Psoas muscle (tissue), 8 donors: ENCODE results near the gene RNF34. TPM values are rescaled to one million over a fixed set of nuclear protein-coding genes. Genes with fewer than 3 reads are reported as not detected.
A peak's percentile ranks its signal among the peaks of the same experiment; 100 is the strongest.

Source experiments
- ATAC-seq, 4 donors: fragments of 200-7000 bp; cut with Tn5 transposase; one replicate each; pipeline ENCODE4 v1.9.1; 2020; ENCODE audit warnings: moderate library complexity in 3 of 4, mild to moderate bottlenecking in 2 of 4
- DNase-seq, 2 donors: peaks; one replicate each; pipeline ENCODE4 v3.0.0-alpha.2; 2020
- H3K27ac ChIP-seq: fragments of 200-600 bp; one replicate; pipeline ENCODE4 v1.8.0; 2022
- H3K27me3 ChIP-seq, 3 donors: fragments of 200-600 bp in 1 of 3; one replicate each; pipeline versions ENCODE4 v1.6.1 to v1.8.0; 2013 to 2022; ENCODE audit warnings: low read length in 2 of 3, mild to moderate bottlenecking in 2 of 3, moderate library complexity in 1 of 3; ENCODE audit not compliant: insufficient read depth in 3 of 3
- H3K36me3 ChIP-seq, 2 donors: fragments of 200-600 bp in 1 of 2; one replicate each; pipeline versions ENCODE4 v1.6.1 to v1.8.0; 2013 to 2022; ENCODE audit warnings: low read depth in 1 of 2, mild to moderate bottlenecking in 1 of 2, moderate library complexity in 1 of 2; ENCODE audit not compliant: insufficient read depth in 1 of 2
- H3K4me1 ChIP-seq: fragments of 200-600 bp; one replicate; pipeline ENCODE4 v1.8.0; 2022
- H3K4me3 ChIP-seq: fragments of 200-600 bp; one replicate; pipeline ENCODE4 v1.8.0; 2022; ENCODE audit warnings: mild to moderate bottlenecking
- H3K9me3 ChIP-seq: fragments of 200-600 bp; one replicate; pipeline ENCODE4 v1.8.0; 2022
- CTCF ChIP-seq: fragments of 200-600 bp; IDR thresholded peaks from one replicate; pipeline ENCODE4 v1.8.0; 2022; ENCODE audit warnings: antibody characterized with exemption
- WGBS, 3 donors: extraction: QIAGEN DNeasy Blood & Tissue Kit; methylation state at CpG; one replicate each; pipeline versions ENCODE4 v1.1.6 to v1.1.7; 2013; 5-methylcytosine and 5-hydroxymethylcytosine counted together
- intact Hi-C, 2 donors: fragments of 100-400 bp; cut with DNase I; formaldehyde crosslinking; loops; one replicate each; pipeline versions ENCODE4 v1.11.0 to v1.14.2; 2022
- long read RNA-seq, 2 donors: library from polyadenylated mRNA; unstranded; transcript quantifications; one replicate each; pipeline ENCODE4 v2.0.0, GENCODE V29; 2021
- polyA plus RNA-seq, 3 donors: library from polyadenylated mRNA; stranded (reverse); fragments of 200-250 nt; gene quantifications; one replicate each; pipeline ENCODE4 v1.2.3, GENCODE V29; 2013
- total RNA-seq, 4 donors: library from RNA; stranded (reverse); fragmentation: NEBNext Ultra II Directional in 2 of 4; extraction: Animal tissue kit (Norgen Biotek cat#: 25700) in 2 of 4; gene quantifications; one replicate each; pipeline versions ENCODE4 v1.2.1 to v1.2.4, GENCODE V29; 2021 to 2023
- donor health status: healthy with polysubstance abuse.
- donor health status: DM: no; HTN: no; CAD: no; lungs with moderate emphysema.
- donor health status: Bipolar disorder and iron deficiency.
- donor health status: healthy.
- donor health status: DM: yes; HTN: yes; CAD: no.
- donor health status: DM: no; HTN: no; CAD: no.
- donor health status: DM: no; HTN: no; CAD: no.
- donor health status: DM: yes; HTN: yes; CAD: no.

RNF34 gene
- 10 to 100 TPM; 21.3 to 53.3 (median 47.4) TPM for total RNA-seq
- polyA plus RNA-seq, result 10 to 100 TPM; 12.8 to 43.3 (median 25.3) TPM
- long read RNA-seq, donor 1, partial matches to known transcripts, result 2 of 7 reads
- long read RNA-seq, donor 1, other reads (novel, unspliced or antisense), result 2 of 7 reads
- long read RNA-seq, donor 2, transcript RNF34-201 (6 exons, 2,066 nt), result major isoform, 24 of 41 reads
- long read RNA-seq, donor 2, partial matches to known transcripts, result 3 of 41 reads
- long read RNA-seq, donor 2, other reads (novel, unspliced or antisense), result 12 of 41 reads

DNA sequence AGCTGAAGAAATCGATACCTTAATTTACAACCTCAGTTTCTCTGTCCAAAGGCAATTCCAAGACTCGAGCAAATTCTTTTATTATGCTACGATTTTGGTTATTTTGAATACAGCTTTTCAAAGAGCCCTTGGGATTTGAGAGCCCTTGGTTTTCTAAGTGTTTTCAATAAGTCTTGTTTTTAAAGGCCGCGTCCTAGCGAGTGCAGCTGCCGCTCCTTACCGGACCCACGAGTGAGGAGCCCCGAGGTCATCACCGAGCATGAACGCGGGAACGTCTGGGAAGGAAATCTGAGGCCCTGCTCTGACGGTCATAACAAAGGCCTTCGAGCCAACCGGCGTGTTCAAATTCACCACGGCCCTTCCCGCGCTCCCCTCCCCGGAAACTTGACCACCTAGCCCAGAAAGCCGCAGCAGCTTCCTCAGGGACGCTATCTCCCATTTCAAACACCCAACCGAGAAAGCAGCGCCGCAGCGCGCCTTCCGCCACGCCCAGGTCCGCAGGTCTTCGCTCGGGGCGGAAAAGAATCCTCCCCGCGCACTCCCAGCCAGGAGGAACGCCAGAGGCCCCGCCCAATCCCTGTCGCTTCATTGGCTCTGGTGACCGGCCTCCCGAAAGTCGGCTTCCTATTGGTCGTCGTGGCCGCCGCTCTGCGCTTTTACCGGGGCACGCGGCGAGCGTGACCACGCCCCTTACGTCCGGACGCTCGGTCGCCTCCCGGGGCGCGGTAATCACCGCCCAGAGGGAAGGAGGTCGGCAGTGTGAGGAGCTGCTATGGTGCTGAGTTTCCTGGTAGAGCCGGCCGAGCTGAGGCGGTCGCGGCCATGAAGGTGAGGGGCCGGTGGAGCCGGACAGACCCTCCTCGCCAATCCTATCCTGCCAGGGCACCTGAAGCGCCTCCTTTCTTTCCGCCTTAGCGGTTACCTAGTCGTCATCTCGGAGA lies at the start of gene RNF34:
Gene RNF34, plus strand, starts transcription at position 728 of the 941 bp plus-strand sequence. Its CDS starts 95 bp downstream, at position 823.
- intact Hi-C loops, result loop anchor here (2.0 to 5.0 kb wide), 2 partner anchors 47 kb away; partner anchors contain the start of gene ANAPC5 (in 2 of the 2)
- Histone ChIP-seq H3K36me3 (peaks cover 0 to 9% of the 10 kb centered on the region in 2 donors), H3K9me3 (no peaks in the 10 kb centered on the region), H3K4me1 (peaks cover 41% of the 10 kb centered on the region), H3K4me3 (peak within 1 kb of the TSS; percentile 97), H3K27ac (peak within 1 kb of the TSS; percentile 99), H3K27me3 (no peaks in the 10 kb centered on the region)
- DNase-seq (peak; percentile 99 to 100), ATAC-seq (peak; percentile 96 to 99 (median 98))
- 0 to 1% (median 0%) methylated on average over 75 to 77 of the region's 77 CpGs for WGBS, 3 donors
- TF ChIP-seq CTCF, result no peak

DNA sequence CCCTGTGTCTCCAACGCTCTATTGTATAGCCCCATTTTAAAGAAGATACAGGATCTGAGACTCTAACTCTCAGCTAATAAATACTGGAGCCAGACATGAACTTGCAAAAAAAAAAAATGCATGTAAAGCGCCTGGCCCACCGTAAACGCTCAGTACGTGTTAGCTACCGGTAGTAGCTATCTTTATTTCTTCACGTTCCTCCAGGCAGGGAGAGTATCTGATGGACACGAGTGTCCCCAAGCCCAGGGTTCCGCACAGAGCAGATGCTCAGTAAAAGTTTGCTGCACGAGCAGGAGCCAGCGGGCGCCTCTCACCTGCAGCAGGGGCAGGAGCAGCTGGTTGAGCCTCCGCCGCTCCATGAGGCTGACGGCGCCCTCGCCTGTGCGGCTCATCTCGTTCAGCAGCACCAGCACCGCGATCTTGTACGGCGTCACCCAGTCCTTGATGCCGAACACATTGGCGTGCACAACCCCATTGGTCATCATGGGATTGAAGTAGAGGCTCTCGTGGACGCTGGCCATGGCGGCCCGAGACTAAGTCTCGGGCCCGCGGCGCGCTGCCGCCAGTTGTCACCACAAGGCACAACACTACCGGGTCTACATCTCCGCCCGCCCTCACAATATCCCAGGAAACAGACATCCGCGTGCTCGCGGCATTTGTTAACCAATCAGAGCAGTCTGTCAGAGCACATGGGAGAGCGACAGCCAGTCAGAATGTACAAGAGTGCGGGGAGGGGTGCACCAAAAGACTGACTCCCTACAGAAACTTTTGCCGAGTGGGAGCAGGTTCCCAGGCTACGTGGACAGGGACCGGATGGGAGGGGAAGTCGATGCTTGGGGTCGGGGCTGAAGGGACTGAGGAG lies 47.9 kb upstream of the RNF34 start, which contains the start of gene ANAPC5:
Gene ANAPC5, minus strand, starts transcription at position 592 of the 862 bp plus-strand sequence. Its CDS starts 71 bp downstream, at position 521.
- Histone ChIP-seq H3K9me3 (no peaks in the 10 kb centered on the region), H3K4me3 (peak within 1 kb of the TSS; percentile 83), H3K4me1 (peaks cover 23% of the 10 kb centered on the region), H3K27ac (peak within 1 kb of the TSS; percentile 86), H3K27me3 (no peaks in the 10 kb centered on the region), H3K36me3 (peaks cover 0 to 16% of the 10 kb centered on the region in 2 donors)
- 0% methylated on average over 49 of the region's 49 CpGs for WGBS, 3 donors
- ATAC-seq (peak; percentile 99 to 100 (median 100)), DNase-seq (peak; percentile 94 to 97)
- no peak for TF ChIP-seq CTCF
- intact Hi-C loops, result loop anchor here (2.0 to 5.0 kb wide), 3 partner anchors 45 to 55 kb away; partner anchors contain the start of genes CAMKK2 (in 1 of the 2) and RNF34 (in 1 of the 2)

GRCh38 chr12:121352682-121353018 lies 47.3 kb upstream of the RNF34 start:
- intact Hi-C loops, result loop anchor here (2.0 to 5.0 kb wide), 3 partner anchors 45 to 55 kb away; partner anchors contain the start of genes CAMKK2 (in 1 of the 2) and RNF34 (in 1 of the 2)
- TF ChIP-seq CTCF, result no peak
- peaks cover 23% of the 10 kb centered on the region for H3K4me1 ChIP-seq
- peaks cover 0 to 10% of the 10 kb centered on the region in 2 donors for H3K36me3 ChIP-seq
- no peaks in the 10 kb centered on the region for H3K27me3 ChIP-seq
- peak overlapping the region; percentile 86 for H3K27ac ChIP-seq
- H3K9me3 ChIP-seq, result no peaks in the 10 kb centered on the region
- H3K4me3 ChIP-seq, result peak overlapping the region; percentile 83
- WGBS, 3 donors, result 0 to 2% (median 1%) methylated on average over 11 to 12 of the region's 12 CpGs
- ATAC-seq (peak; percentile 47 to 63 (median 50)), DNase-seq (no peak)

DNA sequence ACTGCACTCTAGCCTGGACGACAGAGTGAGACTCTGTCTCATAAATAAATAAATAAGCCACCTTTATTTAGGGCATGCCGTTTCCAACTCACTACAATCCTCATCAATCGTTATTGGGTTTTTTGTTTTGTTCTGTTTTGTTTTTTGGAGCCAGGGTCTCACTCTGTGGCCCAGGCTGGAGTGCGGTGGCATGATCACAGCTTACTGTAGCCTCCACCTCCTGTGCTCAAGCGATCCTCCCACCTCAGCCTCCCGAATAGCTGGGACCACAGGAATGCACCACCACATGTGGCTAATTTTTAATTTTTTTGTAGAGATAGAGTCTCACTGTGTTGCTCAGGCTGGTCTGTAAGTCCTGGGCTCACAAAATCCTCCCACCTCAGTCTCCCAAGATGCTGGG lies 44.1 kb upstream of the RNF34 start:
- peaks cover 15% of the 10 kb centered on the region for H3K4me1 ChIP-seq
- WGBS, 3 donors, result 87 to 90% (median 88%) methylated on average over 6 of the region's 6 CpGs
- no peak for TF ChIP-seq CTCF
- H3K9me3 ChIP-seq, result no peaks in the 10 kb centered on the region
- ATAC-seq, result no peak
- intact Hi-C loops, result no loop called here
- no peak for DNase-seq
- H3K4me3 ChIP-seq, result no peak overlapping the region
- H3K27ac ChIP-seq, result no peak overlapping the region
- H3K27me3 ChIP-seq, result no peaks in the 10 kb centered on the region
- no peaks in the 10 kb centered on the region for H3K36me3 ChIP-seq
